Measurements from ENCODE around the gene OPTN.
"Not testable (repeated sequence)": the region's sequence is repeated elsewhere in the genome, so short reads cannot be mapped to it uniquely, and the experiment has no call there.

OPTN gene

GRCh38 chr10:13152296-13152695 lies 52.3 kb downstream of the OPTN start:
- H3K4me3 ChIP-seq (ENCODE audit: low read depth in 1 of 2, low read length in 1 of 2), result no peak overlapping the region
- H3K36me3 ChIP-seq, result no peaks in the 10 kb centered on the region
- H3K9me3 ChIP-seq, result no peaks in the 10 kb centered on the region
- TF ChIP-seq CTCF (IDR thresholded peaks at IDR 0.05), result no peak
- no peaks in the 10 kb centered on the region for H3K4me1 ChIP-seq (ENCODE audit: control insufficient read depth in 1 of 2, insufficient read depth in 1 of 2, low read depth in 1 of 2, low read length in 1 of 2)
- no peaks in the 10 kb centered on the region for H3K27me3 ChIP-seq
- no peak overlapping the region for H3K27ac ChIP-seq

DNA sequence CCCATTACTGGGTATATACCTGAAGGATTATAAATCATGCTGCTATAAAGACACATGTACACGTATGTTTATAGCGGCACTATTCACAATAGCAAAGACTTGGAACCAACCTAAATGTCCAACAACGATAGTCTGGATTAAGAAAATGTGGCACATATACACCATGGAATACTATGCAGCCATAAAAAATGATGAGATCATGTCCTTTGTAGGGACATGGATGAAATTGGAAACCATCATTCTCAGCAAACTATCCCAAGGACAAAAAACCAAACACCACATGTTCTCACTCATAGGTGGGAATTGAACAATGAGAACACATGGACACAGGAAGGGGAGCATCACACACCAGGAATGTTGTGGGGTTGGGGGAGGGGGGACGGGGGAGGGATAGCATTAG lies 55.9 kb downstream of the OPTN start:
- not testable (repeated sequence) for H3K27me3 ChIP-seq; H3K4me3 ChIP-seq (ENCODE audit: low read depth in 1 of 2, low read length in 1 of 2); H3K27ac ChIP-seq; H3K4me1 ChIP-seq (ENCODE audit: control insufficient read depth in 1 of 2, insufficient read depth in 1 of 2, low read depth in 1 of 2, low read length in 1 of 2); H3K9me3 ChIP-seq; H3K36me3 ChIP-seq

GRCh38 chr10:13158401-13158800 lies 58.4 kb downstream of the OPTN start:
- peaks cover 6% of the 10 kb centered on the region for H3K27me3 ChIP-seq
- peaks cover 13 to 16% of the 10 kb centered on the region in 2 experiments for H3K4me1 ChIP-seq (ENCODE audit: control insufficient read depth in 1 of 2, insufficient read depth in 1 of 2, low read depth in 1 of 2, low read length in 1 of 2)
- H3K9me3 ChIP-seq, result no peaks in the 10 kb centered on the region
- no peak for TF ChIP-seq CTCF (IDR thresholded peaks at IDR 0.05)
- no peak overlapping the region for H3K27ac ChIP-seq
- H3K4me3 ChIP-seq (ENCODE audit: low read depth in 1 of 2, low read length in 1 of 2), result peak overlapping the region in 1 of 2 experiments; percentile 20
- no peaks in the 10 kb centered on the region for H3K36me3 ChIP-seq

DNA sequence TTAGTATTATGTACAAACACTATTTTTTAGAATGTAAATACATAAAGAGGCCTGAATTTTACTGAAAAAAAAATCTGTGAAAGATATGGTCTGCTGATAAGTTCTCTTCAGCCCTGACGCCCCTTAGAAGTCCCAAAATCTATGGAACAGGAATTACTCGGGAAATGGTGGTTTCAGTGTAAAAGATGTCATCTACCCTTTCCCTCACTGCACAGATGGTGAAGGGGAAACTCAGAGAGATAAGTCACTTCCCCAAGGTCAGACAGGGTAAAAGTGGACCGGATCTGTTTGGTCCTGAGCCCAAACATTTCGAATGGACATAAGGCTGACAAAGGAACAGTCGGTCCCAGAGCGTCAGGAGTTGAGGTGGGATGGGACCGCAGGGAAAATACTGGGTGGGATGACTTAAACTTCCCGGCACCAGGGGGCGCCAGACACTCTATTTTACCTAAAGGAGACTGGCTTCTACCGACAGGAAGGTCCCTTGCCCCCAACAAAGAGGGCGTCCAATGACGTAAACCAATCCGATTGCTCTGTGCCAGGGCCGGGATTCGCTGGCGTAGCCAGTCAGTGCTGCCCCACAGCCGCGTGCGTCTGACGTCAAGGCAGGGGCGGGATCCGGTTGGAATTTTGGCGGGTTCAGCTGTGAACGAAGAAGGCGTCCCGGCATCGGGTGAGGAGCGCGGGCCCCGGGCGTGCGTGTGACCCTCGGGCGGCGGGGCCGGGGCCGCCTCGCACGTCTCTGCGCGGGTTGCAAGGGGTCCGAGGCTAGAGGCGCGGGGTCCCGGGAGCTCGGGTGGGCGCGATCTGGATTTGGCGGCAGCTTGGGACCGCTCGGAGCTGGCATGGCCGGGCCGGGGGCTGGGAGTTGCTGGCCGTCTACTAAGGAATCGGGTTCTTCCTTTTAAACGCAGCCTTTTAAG lies 61.2 kb downstream of the OPTN start, which contains the start of gene MCM10:
Gene MCM10, plus strand, starts transcription at position 625 of the 923 bp plus-strand sequence. CDS start 2,645 bp downstream, outside the sequence.
- peak; percentile 34 for TF ChIP-seq CTCF (IDR thresholded peaks at IDR 0.05)
- Histone ChIP-seq H3K4me1 (ENCODE audit: control insufficient read depth in 1 of 2, insufficient read depth in 1 of 2, low read depth in 1 of 2, low read length in 1 of 2) (peaks cover 13 to 16% of the 10 kb centered on the region in 2 experiments), H3K4me3 (ENCODE audit: low read depth in 1 of 2, low read length in 1 of 2) (peak within 1 kb of the TSS; percentile 24 to 57), H3K9me3 (no peaks in the 10 kb centered on the region), H3K27ac (no peak within 1 kb of the TSS), H3K36me3 (no peaks in the 10 kb centered on the region), H3K27me3 (peaks cover 6% of the 10 kb centered on the region)

- Histone ChIP-seq H3K27me3 (peaks cover 6% of the 10 kb centered on the region), H3K9me3 (no peaks in the 10 kb centered on the region), H3K4me1 (ENCODE audit: control insufficient read depth in 1 of 2, insufficient read depth in 1 of 2, low read depth in 1 of 2, low read length in 1 of 2) (peaks cover 13 to 16% of the 10 kb centered on the region in 2 experiments), H3K4me3 (ENCODE audit: low read depth in 1 of 2, low read length in 1 of 2) (peak overlapping the region; percentile 24 to 57), H3K27ac (no peak overlapping the region), H3K36me3 (no peaks in the 10 kb centered on the region)
- no peak for TF ChIP-seq CTCF (IDR thresholded peaks at IDR 0.05)
Observed at GRCh38 chr10:13161857-13162271, 61.9 kb downstream of the OPTN start.

DNA sequence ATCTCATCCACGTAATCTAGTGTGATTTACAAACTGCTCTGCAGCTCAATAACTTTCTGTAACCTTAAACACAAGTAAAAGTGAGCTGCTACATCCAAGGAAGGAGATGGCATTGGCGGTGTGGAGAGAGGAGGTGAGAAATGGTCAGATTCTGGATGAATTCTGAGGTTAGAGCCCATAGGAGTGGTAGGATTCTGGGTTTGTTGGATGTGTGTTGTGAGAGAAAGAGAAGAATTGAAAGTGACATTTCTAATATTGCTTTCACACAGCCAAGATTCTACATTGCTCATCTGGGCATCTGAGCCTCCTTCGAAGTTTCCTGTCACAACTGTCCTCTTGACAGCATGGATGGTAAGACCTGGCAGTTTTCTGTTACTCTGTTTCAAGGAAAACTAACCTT lies 63.9 kb downstream of the OPTN start:
- Histone ChIP-seq H3K27ac (no peak overlapping the region), H3K9me3 (no peaks in the 10 kb centered on the region), H3K27me3 (no peaks in the 10 kb centered on the region), H3K36me3 (no peaks in the 10 kb centered on the region), H3K4me3 (ENCODE audit: low read depth in 1 of 2, low read length in 1 of 2) (no peak overlapping the region), H3K4me1 (ENCODE audit: control insufficient read depth in 1 of 2, insufficient read depth in 1 of 2, low read depth in 1 of 2, low read length in 1 of 2) (peaks cover 13 to 16% of the 10 kb centered on the region in 2 experiments)
- TF ChIP-seq CTCF (IDR thresholded peaks at IDR 0.05), result no peak
